ENCODE data around the gene SLC9A9. TPM values are rescaled to one million over a fixed set of nuclear protein-coding genes. Genes with fewer than 3 reads are reported as not detected.

The SLC9A9 gene
- total and polyA plus RNA-seq, 2 of the 8 experiments (the other 6 are each of a cell fraction or from before 2014, with no cell fraction given): 0.48 to 1.1 TPM

DNA sequence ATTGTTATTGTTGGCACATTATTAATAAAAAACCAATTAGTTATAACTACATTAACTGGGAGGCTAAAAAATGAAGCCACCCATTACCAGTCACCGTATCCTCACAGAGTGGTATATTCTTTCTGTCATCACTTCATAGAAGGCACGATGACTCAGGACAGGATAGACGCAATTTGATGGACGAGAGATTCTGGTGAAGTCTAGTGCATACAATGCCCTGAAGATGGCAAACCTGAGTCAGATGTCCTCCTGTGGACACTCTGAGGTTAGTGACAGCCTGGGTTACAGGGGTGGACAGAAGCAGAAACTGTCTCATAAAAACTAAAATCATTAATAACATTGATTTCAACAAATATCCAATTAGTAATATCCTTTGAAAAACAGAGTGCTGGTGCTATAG lies 150.3 kb downstream of the SLC9A9 start:
- no peaks in the 10 kb centered on the region for H3K9me3 ChIP-seq (ENCODE audit: insufficient read depth in 2 of 2, low read depth in 1 of 2, low read length in 1 of 2)
- no peaks in the 10 kb centered on the region for H3K79me1 ChIP-seq (ENCODE audit: low read depth, low read length)
- H3K4me2 ChIP-seq (ENCODE audit: insufficient read depth in 1 of 2, low read depth in 2 of 2, low read length in 2 of 2): no peak overlapping the region
- H3K4me3 ChIP-seq (ENCODE audit: extremely low read depth in 1 of 4, insufficient read depth in 2 of 4, low read depth in 3 of 4, low read length in 4 of 4): no peak overlapping the region
- H3K27ac ChIP-seq (ENCODE audit: low read depth, low read length): no peak overlapping the region
- no peak overlapping the region for H2BK5ac ChIP-seq (ENCODE audit: low read depth, low read length)
- ChIA-PET POLR2A (ENCODE audit: partially characterized antibody) (no interaction called here), CTCF (ENCODE audit: partially characterized antibody) (interaction anchor here (0.6 to 1.0 kb wide), 5 partner anchors 66 to 456 kb away, joined by 3 read pairs; no protein-coding TSS in a partner anchor)
- no peaks in the 10 kb centered on the region for H3K79me2 ChIP-seq (ENCODE audit: control insufficient read depth in 1 of 2, insufficient read depth in 2 of 2, low read length in 2 of 2)
- no peaks in the 10 kb centered on the region for H3K36me3 ChIP-seq (ENCODE audit: control insufficient read depth in 2 of 4, insufficient read depth in 4 of 4, low read length in 3 of 4)
- no peak overlapping the region for H3K56ac ChIP-seq (replicated peaks; ENCODE audit: insufficient read length, low read depth, low read length)
- H3K9ac ChIP-seq (replicated peaks in 1 of 4; ENCODE audit: extremely low read depth in 1 of 4, low read depth in 3 of 4, low read length in 3 of 4): no peak overlapping the region
- no peak overlapping the region for H2AFZ ChIP-seq (ENCODE audit: low read length)
- H4K20me1 ChIP-seq (replicated peaks in 1 of 2; ENCODE audit: control insufficient read depth in 1 of 2, insufficient read depth in 2 of 2, low read length in 2 of 2): no peaks in the 10 kb centered on the region
- no peak overlapping the region for H3K23ac ChIP-seq (ENCODE audit: insufficient read length)
- H3K4ac ChIP-seq (replicated peaks; ENCODE audit: insufficient read length, low read depth, low read length): no peak overlapping the region
- 93% methylated on average over 4 of the region's 4 CpGs; no CpG with 5 or more reads in 1 of the 2 experiments for WGBS, 2 experiments (ENCODE audit: extremely low coverage in 1 of 2, insufficient coverage in 1 of 2, insufficient read length in 1 of 2, insufficient replicate concordance in 2 of 2, low coverage in 1 of 2, low lambda C conversion rate in 2 of 2, missing lambda C conversion rate in 1 of 2)
- H2BK120ac ChIP-seq (replicated peaks; ENCODE audit: low read depth, low read length): no peak overlapping the region
- no peak overlapping the region for H3K14ac ChIP-seq (ENCODE audit: insufficient read length)
- no peak overlapping the region for H4K91ac ChIP-seq (replicated peaks; ENCODE audit: insufficient read length, low read length)
- H2BK12ac ChIP-seq (ENCODE audit: low read depth, low read length): no peak overlapping the region
- no peak overlapping the region for H4K5ac ChIP-seq (ENCODE audit: insufficient read length, low read depth, low read length)
- H2AK5ac ChIP-seq (ENCODE audit: low read depth, low read length): no peak overlapping the region
- H2BK20ac ChIP-seq (ENCODE audit: low read length): no peak overlapping the region
- TF ChIP-seq EGR1 (IDR thresholded peaks at IDR 0.05; ENCODE audit: borderline replicate concordance, low read depth, low read length): no peak
- TF ChIP-seq RAD21 (IDR thresholded peaks at IDR 0.05 in 1 of 2, conservative IDR thresholded peaks at IDR 0.05 in 1 of 2; ENCODE audit: low read depth in 2 of 2, low read length in 2 of 2): no peak
- TF ChIP-seq, protein P1, sequence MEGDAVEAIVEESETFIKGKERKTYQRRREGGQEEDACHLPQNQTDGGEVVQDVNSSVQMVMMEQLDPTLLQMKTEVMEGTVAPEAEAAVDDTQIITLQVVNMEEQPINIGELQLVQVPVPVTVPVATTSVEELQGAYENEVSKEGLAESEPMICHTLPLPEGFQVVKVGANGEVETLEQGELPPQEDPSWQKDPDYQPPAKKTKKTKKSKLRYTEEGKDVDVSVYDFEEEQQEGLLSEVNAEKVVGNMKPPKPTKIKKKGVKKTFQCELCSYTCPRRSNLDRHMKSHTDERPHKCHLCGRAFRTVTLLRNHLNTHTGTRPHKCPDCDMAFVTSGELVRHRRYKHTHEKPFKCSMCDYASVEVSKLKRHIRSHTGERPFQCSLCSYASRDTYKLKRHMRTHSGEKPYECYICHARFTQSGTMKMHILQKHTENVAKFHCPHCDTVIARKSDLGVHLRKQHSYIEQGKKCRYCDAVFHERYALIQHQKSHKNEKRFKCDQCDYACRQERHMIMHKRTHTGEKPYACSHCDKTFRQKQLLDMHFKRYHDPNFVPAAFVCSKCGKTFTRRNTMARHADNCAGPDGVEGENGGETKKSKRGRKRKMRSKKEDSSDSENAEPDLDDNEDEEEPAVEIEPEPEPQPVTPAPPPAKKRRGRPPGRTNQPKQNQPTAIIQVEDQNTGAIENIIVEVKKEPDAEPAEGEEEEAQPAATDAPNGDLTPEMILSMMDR (IDR thresholded peaks at IDR 0.05; ENCODE audit: control extremely low read depth in 1 of 3, insufficient read depth in 1 of 3, low read depth in 1 of 3, low read length in 3 of 3): peak in 1 of 3 experiments; percentile 3; a peak in 1 of 4 replicates
- TF ChIP-seq MAFK (IDR thresholded peaks at IDR 0.05; ENCODE audit: low read depth, low read length): no peak
- DNase-seq (ENCODE audit: low read depth in 1 of 2, low spot score in 2 of 2): no peak
- no peak overlapping the region for H3K18ac ChIP-seq (ENCODE audit: extremely low read depth, low read length)
- no peak overlapping the region for H2BK15ac ChIP-seq (ENCODE audit: low read length)
- H3K4me1 ChIP-seq (replicated peaks in 1 of 4; ENCODE audit: control insufficient read depth in 3 of 4, insufficient read depth in 4 of 4, low read length in 3 of 4): no peaks in the 10 kb centered on the region
- no peaks in the 10 kb centered on the region for H3K23me2 ChIP-seq (ENCODE audit: low read depth, low read length)
- H4K8ac ChIP-seq (ENCODE audit: extremely low read depth, insufficient read depth, low read length): no peak overlapping the region
- no peak for FAIRE-seq
- no peaks in the 10 kb centered on the region for H3K27me3 ChIP-seq (replicated peaks in 1 of 4; ENCODE audit: control insufficient read depth in 3 of 4, extremely low read depth in 1 of 4, insufficient read depth in 3 of 4, low read length in 3 of 4)
